Activated T-helper 1 cell treated with Interleukin-2 at 50 U/mL for 16 hours (primary cell): ENCODE measurements around the gene KAT6B.

Experiments
- DNase-seq: peaks from one replicate; pipeline ENCODE4 v3.0.0-alpha.2; 2020; ENCODE audit warnings: low read depth

KAT6B gene

DNA sequence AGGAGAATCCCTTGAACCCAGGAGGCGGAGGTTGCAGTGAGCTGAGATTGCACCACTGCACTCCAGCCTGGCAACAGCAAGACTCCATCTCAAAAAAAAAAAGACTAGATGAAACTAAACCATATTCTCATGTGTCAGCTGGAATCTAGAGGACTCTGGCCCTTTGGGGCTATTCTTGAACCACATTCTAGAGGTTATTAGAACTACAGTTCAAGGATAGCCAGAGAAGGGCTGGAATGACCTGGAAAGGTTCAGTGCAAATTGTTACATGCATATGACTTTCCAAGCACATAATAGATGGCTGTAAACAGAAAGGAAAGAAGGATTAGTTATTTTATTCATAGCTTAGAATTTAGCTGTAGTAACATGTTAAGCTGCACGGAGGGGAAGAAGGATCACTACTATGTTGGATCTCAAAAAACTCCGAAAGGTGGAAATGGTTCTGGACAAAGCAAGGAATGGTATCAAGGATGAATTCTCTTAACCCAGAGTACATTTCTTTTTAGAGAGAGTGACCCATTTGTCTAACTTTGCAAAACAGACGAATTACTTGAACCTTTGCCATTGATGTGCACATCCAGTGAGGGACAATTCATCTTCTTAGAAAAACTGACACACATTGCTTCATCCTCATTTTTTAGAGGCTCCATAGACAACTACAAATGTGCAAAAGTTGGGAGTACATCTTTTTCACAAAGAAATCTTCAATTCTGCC, 161.1 kb downstream of the KAT6B start:
- no peak for DNase-seq

GRCh38 chr10:74988054-74988775, 161.8 kb downstream of the KAT6B start:
- no peak for DNase-seq

DNA sequence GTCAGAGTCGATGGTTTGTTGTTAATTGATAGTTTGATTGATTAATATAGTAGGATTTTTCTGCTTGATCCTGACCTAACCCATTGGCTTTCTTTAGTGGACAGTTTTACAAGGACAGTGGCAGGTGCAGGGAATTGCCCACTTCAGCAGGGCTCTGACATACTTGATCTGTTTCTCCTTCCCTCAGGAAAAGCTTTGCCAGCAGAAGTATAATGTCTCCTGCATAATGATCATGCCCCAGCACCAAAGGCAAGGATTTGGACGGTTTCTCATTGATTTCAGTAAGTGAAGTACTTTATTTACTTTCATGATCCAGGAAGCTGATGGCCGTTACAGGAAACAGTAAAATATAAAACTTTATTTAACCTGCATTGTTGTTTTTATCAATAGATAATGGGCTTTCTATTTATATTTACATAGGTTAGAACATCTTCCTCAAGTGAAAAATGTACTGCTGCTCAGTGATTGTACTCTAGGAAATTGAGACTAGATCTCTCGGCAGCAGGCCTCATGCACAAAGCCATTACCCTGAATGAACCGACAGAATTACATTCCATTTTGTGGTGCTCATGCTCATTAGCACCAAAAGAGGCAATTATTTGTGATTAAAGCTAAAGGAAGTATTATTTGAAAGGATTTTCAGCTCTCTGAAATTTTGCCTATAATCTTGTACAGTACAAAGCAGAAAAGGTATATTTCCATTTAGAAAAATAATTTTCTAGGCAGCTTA, 162.6 kb downstream of the KAT6B start:
- no peak for DNase-seq

GRCh38 chr10:74991435-74991834, 165.0 kb downstream of the KAT6B start:
- no peak for DNase-seq

DNA sequence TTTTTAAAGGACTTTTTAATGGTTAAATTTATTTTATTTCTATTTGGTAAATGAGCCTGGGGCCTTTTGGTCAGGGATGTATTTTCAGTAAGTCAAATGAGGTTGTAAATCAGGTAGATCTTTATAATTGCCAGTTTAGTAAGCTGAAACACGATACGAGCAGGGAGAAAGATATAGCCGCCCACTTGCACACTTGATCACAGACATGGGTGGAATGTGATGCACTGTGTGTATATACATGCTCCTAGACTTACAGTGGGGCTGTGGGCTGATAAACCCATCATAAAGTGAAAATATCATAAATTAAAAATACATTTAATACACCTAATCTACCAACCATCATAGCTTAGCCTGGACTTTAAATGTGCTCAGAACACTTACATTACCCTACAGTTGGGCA, 165.7 kb downstream of the KAT6B start:
- DNase-seq = no peak

- no peak for DNase-seq
These were observed 167.2 kb downstream of the KAT6B start for GRCh38 chr10:74993649-74994048.

- no peak for DNase-seq
These were observed 168.5 kb downstream of the KAT6B start for GRCh38 chr10:74994854-74995253.

GRCh38 chr10:74995806-74996205, 169.4 kb downstream of the KAT6B start:
- no peak for DNase-seq

GRCh38 chr10:74997163-74997562, 170.8 kb downstream of the KAT6B start:
- DNase-seq = no peak

GRCh38 chr10:75000748-75001321, 174.4 kb downstream of the KAT6B start:
- no peak for DNase-seq

GRCh38 chr10:75001715-75002350, 175.4 kb downstream of the KAT6B start:
- no peak for DNase-seq

GRCh38 chr10:75002351-75002725, 175.9 kb downstream of the KAT6B start:
- no peak for DNase-seq

DNA sequence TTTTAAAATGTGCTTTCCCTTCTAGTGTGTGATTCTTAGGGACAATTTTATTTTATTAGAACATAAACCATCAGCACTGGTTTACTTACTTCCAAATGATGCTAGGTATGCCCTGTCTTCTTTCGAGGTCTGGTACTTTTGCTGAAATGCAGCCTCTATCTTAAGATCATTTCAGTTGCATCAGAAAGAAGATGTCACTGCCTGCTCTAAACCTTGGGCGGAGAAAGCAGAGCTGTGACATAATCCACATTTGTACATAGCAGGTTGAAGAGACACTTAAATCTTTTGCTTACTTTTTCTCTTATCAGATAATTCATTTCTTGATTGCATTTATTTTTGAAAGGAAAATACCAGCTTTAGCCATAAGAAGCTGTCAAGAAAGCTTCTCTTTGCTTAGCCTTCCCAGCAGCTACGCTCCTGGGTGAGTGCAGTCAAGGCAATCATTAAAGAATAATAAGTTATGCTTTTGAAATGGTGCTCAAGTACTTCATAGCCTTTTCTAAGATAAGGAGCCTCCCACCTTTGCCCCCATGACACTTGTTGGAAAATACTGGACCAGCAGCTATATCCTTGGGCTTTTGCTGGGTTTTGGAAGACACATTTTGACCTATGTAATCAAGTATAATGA, 176.7 kb downstream of the KAT6B start:
- no peak for DNase-seq

DNA sequence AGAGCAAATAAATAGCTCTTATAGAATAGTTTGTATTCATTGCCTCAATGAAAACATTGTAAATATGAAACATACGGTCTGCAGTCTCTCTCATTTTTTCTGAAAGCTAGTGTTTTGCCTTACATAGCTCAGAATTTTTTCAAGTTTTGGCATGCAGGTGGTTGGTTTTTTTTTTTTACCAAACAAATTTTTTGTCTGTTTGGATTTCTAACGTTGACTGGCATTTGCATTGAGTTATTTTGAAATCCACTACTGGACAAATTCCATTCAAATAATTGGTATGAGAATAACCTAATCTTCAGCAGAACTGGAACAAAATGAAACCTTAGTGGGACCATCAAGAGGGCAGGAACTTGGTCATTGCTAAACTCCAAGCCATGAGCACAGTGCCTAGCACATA, 177.5 kb downstream of the KAT6B start:
- DNase-seq = no peak

DNA sequence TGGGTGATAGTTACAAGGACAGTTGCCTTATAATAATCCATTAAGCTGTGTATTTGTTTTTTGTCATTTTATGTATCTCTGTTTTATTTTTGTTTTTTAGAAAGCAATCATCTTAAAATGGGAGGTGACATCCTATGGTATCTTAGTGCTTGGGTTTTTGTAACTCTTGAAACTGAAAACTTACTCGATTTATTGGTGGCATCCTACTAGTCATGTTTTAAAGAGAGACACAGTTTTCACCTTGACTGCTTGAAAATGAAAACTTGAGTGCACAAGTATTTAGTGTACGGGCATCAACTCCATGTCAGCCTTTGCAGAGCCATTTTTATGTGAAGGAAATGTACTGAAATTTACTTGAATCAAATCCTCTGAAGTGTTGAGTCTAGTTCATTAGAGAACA, 181.2 kb downstream of the KAT6B start:
- DNase-seq = no peak

GRCh38 chr10:75008952-75009351, 182.6 kb downstream of the KAT6B start:
- DNase-seq = no peak

- no peak for DNase-seq
These were observed 183.0 kb downstream of the KAT6B start for GRCh38 chr10:75009426-75009825.

DNA sequence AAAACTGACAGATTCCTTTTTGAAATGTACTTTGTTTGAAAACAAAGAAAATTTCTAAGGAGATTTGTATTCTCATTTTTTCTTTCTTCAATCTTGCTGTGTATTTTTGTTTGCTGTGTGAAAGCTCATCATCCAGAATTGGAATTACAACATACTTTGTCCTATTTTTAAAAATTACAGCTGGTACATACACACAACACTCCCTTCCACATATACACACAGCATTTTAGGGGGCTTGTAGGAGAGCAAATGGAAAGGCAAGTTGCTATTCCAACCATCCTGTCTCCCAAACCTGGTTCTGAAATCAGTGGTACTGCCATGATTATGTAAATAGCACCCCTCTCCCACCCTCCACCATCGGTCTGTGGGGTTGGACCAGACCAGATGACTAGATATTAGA, 184.0 kb downstream of the KAT6B start:
- no peak for DNase-seq

DNA sequence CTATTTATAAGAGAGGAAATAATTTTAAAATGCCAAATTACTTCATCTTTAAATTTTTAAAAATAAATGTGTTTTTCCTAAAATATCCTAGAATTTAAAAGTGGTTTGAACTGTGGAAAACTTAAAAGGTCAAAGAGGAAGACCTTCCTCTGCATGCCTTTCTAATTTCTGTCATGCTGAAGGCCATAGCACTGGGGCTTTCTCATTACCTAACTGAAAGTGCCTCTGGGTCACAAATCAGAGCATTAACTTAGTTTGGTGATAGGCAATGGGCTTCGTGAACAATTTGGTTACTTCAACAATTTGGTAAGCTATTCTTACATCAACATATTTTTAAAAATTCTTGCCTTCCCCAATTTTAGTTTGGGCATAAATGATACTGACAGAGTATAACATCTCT, 184.8 kb downstream of the KAT6B start:
- DNase-seq = no peak

DNA sequence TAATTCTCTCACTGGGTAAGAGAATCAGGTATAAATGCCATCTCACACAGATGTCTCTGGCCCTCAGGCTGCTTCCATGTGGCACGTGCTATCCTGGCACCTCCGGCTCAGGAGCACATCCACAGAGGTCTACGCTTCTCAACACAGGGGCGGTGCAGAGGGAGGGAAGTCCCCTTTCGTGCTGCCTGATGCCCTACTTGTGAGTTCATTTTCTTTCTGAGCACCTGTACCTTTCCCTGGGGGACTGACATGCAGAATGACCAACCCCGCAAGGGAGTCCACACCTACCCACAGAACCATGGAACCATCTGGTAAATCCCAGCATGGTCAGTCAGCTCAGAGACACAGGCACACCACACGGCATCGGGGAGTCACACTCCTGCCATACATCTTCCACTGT, 186.1 kb downstream of the KAT6B start:
- DNase-seq = no peak

GRCh38 chr10:75013007-75013406, 186.6 kb downstream of the KAT6B start:
- no peak for DNase-seq

DNA sequence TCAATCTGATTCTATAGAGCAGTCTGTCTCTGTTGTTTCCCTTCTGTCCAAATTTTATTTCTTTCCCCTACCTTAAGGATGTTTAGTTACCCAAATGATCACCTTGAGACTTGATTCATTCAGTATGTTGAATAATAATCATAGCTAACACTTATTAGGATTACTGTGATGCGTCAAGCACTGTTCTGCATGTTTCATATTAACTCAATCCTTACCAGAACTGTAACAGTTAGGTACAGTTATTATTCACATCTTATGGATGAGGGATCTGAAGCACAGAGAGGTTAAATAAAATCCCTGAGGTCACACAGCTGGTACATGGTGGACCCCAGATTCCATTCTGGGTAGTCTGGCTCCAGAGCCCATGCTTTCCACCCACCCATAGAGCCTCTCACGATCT, 187.1 kb downstream of the KAT6B start:
- DNase-seq = no peak
